DND-41 (cell line): ENCODE results near the gene NMRK1.

ENCODE experiments used
- CTCF ChIP-seq: IDR thresholded peaks from 2 replicates; pipeline ENCODE4 v1.5.1; 2012; ENCODE audit warnings: borderline replicate concordance, low read length, moderate library complexity, mild to moderate bottlenecking; ENCODE audit not compliant: poor library complexity, severe bottlenecking; ENCODE audit errors: extremely low read depth
- EZH2 ChIP-seq: IDR thresholded peaks from 3 replicates; pipeline ENCODE4 v1.6.1; 2012; ENCODE audit warnings: borderline replicate concordance, low read depth, mild to moderate bottlenecking, moderate library complexity, low read length, inconsistent platforms; ENCODE audit not compliant: severe bottlenecking

- TF ChIP-seq EZH2: no peak
- TF ChIP-seq CTCF: no peak
These were observed 23.5 kb downstream of the NMRK1 start for GRCh38 chr9:75064307-75065025.
